WTC11 (cell line): ENCODE results near the gene FAM216B. TPM values are rescaled to one million over a fixed set of nuclear protein-coding genes. Genes with fewer than 3 reads are reported as not detected.

Experiments
- ATAC-seq: fragments of 200-7000 bp; cut with Tn5 transposase; 2 replicates; pipeline ENCODE4 v1.10.0; 2021; ENCODE audit warnings: mild to moderate bottlenecking, moderate library complexity
- CTCF ChIA-PET: fragments of 300-600 bp; sonication (Branson Sonifier 250); formaldehyde crosslinking; loops from one replicate; lab custom pipeline; 2021; ENCODE audit warnings: antibody characterized with exemption; lab: Charles Lee
- POLR2A ChIA-PET: fragments of 350-600 bp; sonication (Branson Sonifier 250); formaldehyde crosslinking; loops from one replicate; lab custom pipeline; 2021; ENCODE audit warnings: antibody characterized with exemption; lab: Charles Lee
- DNase-seq: peaks from one replicate; pipeline ENCODE4 v3.0.0; 2021; ENCODE audit warnings: low spot score
- H3K27ac Mint-ChIP-seq: 2 replicates; pipeline ENCODE4 v1.8.0; 2021; ENCODE audit warnings: mixed read lengths
- H3K27me3 Mint-ChIP-seq: 2 replicates; pipeline ENCODE4 v1.8.0; 2021; ENCODE audit warnings: low read depth, mild to moderate bottlenecking, moderate library complexity, mixed read lengths
- H3K36me3 Mint-ChIP-seq: 2 replicates; pipeline ENCODE4 v1.8.0; 2021; ENCODE audit warnings: mixed read lengths
- H3K4me1 Mint-ChIP-seq: 2 replicates; pipeline ENCODE4 v1.8.0; 2022; ENCODE audit warnings: mixed read lengths
- H3K4me3 Mint-ChIP-seq: 2 replicates; pipeline ENCODE4 v1.8.0; 2021; ENCODE audit warnings: mild to moderate bottlenecking, moderate library complexity, mixed read lengths
- H3K9me3 Mint-ChIP-seq: 2 replicates; pipeline ENCODE4 v1.8.0; 2021; ENCODE audit warnings: mixed read lengths
- ETV6 ChIP-seq: sonication (generic); formaldehyde crosslinking; IDR thresholded peaks from 2 replicates; pipeline ENCODE4 v1.8.1; 2022; ENCODE audit warnings: mild to moderate bottlenecking, missing genetic modification reagents
- HMGA2 ChIP-seq: fragments of 250-450 bp; sonication (Bioruptor Pico); IDR thresholded peaks from 2 replicates; pipeline ENCODE4 v1.4.0; 2021; ENCODE audit warnings: mild to moderate bottlenecking, moderate library complexity
- IRF2 ChIP-seq: sonication (generic); formaldehyde crosslinking; IDR thresholded peaks from 2 replicates; pipeline ENCODE4 v1.8.0; 2022; ENCODE audit warnings: low read depth, missing genetic modification reagents, borderline replicate concordance
- NFYB ChIP-seq: sonication (generic); formaldehyde crosslinking; conservative IDR thresholded peaks from 2 replicates; pipeline ENCODE4 v1.8.0; 2022; ENCODE audit warnings: low read depth, missing genetic modification reagents
- NR2C2 ChIP-seq: sonication (generic); formaldehyde crosslinking; IDR thresholded peaks from 2 replicates; pipeline ENCODE4 v1.8.0; 2022; ENCODE audit warnings: mild to moderate bottlenecking, missing genetic modification reagents
- TCF7 ChIP-seq: sonication (generic); formaldehyde crosslinking; IDR thresholded peaks from 2 replicates; pipeline ENCODE4 v1.8.0; 2022; ENCODE audit warnings: mild to moderate bottlenecking, low read depth, missing genetic modification reagents, moderate library complexity
- ZNF121 ChIP-seq: sonication (generic); formaldehyde crosslinking; IDR thresholded peaks from 2 replicates; pipeline ENCODE4 v1.8.0; 2023; ENCODE audit warnings: missing genetic modification reagents
- ZNF671 ChIP-seq: fragments of 250-450 bp; sonication (Bioruptor Pico); IDR thresholded peaks from 2 replicates; pipeline ENCODE4 v1.8.0; 2021; ENCODE audit warnings: mild to moderate bottlenecking
- total RNA-seq: library from RNA; stranded (reverse); gene quantifications from 3 replicates; pipeline ENCODE4 v1.2.3, GENCODE V29; 2021
- TF ChIP-seq, protein P1 (sequence below): sonication (generic); formaldehyde crosslinking; IDR thresholded peaks from 2 replicates; pipeline ENCODE4 v1.8.1; 2022; ENCODE audit warnings: mild to moderate bottlenecking, missing genetic modification reagents, moderate library complexity, borderline replicate concordance
- TF ChIP-seq, protein P2 (sequence below): sonication (generic); formaldehyde crosslinking; IDR thresholded peaks from 2 replicates; pipeline ENCODE4 v1.8.1; 2023; ENCODE audit warnings: mild to moderate bottlenecking, missing genetic modification reagents
- TF ChIP-seq, protein P3 (sequence below): fragments of 250-450 bp; sonication (Bioruptor Pico); IDR thresholded peaks from 2 replicates; pipeline ENCODE4 v1.9.0; 2021; ENCODE audit warnings: mild to moderate bottlenecking
- TF ChIP-seq, protein P4 (sequence below): sonication (generic); formaldehyde crosslinking; IDR thresholded peaks from 2 replicates; pipeline ENCODE4 v1.8.1; 2023; ENCODE audit warnings: mild to moderate bottlenecking, missing genetic modification reagents, moderate library complexity
- TF ChIP-seq, protein P5 (sequence below): sonication (generic); formaldehyde crosslinking; IDR thresholded peaks from 2 replicates; pipeline ENCODE4 v1.8.0; 2022; ENCODE audit warnings: missing genetic modification reagents
- TF ChIP-seq, protein P6 (sequence below): sonication (generic); formaldehyde crosslinking; IDR thresholded peaks from 2 replicates; pipeline ENCODE4 v1.8.0; 2022; ENCODE audit warnings: mild to moderate bottlenecking, missing genetic modification reagents
- TF ChIP-seq, protein P7 (sequence below): sonication (generic); formaldehyde crosslinking; IDR thresholded peaks from 2 replicates; pipeline ENCODE4 v1.8.0; 2022; ENCODE audit warnings: mild to moderate bottlenecking, missing genetic modification reagents
- TF ChIP-seq, protein P8 (sequence below): fragments of 250-450 bp; sonication (Bioruptor Pico); conservative IDR thresholded peaks from 2 replicates; pipeline ENCODE4 v1.9.0; 2021; ENCODE audit warnings: mild to moderate bottlenecking

FAM216B gene
- total RNA-seq, 1 experiment from 2014 or later = not detected

DNA sequence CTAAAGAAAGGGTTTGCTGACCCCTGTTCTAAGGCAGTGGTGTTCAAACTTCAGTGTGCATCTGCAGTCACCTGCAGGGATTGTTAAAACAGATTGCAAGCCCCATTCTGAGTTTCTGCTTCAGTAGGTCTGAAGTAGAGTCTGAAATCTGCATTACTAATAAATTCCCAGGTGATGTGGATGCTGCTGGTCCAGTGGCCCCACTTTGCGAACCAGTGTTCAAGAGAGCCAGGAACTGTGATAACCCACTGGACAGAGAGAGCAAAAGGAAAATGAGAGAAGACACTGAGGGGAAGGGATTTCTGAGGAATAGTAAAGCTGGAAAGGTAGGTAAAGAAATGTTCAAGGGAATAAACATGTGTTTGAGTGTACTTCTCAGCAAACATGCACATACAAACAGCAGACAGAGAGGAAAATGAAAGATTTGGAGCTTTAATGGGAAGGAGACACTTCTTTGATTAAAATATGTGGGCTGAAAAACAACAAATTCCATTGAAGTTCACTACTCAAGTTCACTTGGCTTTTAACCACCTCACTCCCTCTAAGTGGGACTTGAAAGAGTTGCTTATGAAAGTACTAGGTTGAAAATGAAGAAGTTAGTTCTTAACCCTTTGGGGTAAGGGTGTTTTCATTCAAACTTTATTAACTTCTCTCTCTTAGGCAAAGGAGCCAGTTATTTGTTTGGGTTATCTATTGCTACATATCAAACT lies 26.4 kb upstream of the FAM216B start:
- Mint-ChIP-seq H3K9me3 (peaks cover 15% of the 10 kb centered on the region), H3K4me1 (peaks cover 11% of the 10 kb centered on the region), H3K36me3 (no peaks in the 10 kb centered on the region), H3K4me3 (no peak overlapping the region), H3K27ac (no peak overlapping the region), H3K27me3 (peaks cover 2% of the 10 kb centered on the region; the same call in 1 of the 2 replicates)
- DNase-seq (no peak), ATAC-seq (no peak)
- ChIA-PET CTCF (no interaction called here), POLR2A (no interaction called here)
- TF ChIP-seq ZNF121 (no peak), IRF2 (CRISPR knock-in tag) (no peak), TCF7 (CRISPR knock-in tag) (no peak), HMGA2 (CRISPR knock-in tag) (no peak), NR2C2 (CRISPR knock-in tag) (no peak), ZNF671 (no peak)
- TF ChIP-seq, protein P1, sequence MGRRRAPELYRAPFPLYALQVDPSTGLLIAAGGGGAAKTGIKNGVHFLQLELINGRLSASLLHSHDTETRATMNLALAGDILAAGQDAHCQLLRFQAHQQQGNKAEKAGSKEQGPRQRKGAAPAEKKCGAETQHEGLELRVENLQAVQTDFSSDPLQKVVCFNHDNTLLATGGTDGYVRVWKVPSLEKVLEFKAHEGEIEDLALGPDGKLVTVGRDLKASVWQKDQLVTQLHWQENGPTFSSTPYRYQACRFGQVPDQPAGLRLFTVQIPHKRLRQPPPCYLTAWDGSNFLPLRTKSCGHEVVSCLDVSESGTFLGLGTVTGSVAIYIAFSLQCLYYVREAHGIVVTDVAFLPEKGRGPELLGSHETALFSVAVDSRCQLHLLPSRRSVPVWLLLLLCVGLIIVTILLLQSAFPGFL (CRISPR knock-in tag) = no peak
- TF ChIP-seq, protein P2, sequence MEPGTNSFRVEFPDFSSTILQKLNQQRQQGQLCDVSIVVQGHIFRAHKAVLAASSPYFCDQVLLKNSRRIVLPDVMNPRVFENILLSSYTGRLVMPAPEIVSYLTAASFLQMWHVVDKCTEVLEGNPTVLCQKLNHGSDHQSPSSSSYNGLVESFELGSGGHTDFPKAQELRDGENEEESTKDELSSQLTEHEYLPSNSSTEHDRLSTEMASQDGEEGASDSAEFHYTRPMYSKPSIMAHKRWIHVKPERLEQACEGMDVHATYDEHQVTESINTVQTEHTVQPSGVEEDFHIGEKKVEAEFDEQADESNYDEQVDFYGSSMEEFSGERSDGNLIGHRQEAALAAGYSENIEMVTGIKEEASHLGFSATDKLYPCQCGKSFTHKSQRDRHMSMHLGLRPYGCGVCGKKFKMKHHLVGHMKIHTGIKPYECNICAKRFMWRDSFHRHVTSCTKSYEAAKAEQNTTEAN = no peak
- TF ChIP-seq, protein P3, sequence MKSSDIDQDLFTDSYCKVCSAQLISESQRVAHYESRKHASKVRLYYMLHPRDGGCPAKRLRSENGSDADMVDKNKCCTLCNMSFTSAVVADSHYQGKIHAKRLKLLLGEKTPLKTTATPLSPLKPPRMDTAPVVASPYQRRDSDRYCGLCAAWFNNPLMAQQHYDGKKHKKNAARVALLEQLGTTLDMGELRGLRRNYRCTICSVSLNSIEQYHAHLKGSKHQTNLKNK (CRISPR knock-in tag) = no peak
- TF ChIP-seq, protein P4, sequence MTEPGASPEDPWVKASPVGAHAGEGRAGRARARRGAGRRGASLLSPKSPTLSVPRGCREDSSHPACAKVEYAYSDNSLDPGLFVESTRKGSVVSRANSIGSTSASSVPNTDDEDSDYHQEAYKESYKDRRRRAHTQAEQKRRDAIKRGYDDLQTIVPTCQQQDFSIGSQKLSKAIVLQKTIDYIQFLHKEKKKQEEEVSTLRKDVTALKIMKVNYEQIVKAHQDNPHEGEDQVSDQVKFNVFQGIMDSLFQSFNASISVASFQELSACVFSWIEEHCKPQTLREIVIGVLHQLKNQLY (CRISPR knock-in tag) = no peak
- TF ChIP-seq, protein P5, sequence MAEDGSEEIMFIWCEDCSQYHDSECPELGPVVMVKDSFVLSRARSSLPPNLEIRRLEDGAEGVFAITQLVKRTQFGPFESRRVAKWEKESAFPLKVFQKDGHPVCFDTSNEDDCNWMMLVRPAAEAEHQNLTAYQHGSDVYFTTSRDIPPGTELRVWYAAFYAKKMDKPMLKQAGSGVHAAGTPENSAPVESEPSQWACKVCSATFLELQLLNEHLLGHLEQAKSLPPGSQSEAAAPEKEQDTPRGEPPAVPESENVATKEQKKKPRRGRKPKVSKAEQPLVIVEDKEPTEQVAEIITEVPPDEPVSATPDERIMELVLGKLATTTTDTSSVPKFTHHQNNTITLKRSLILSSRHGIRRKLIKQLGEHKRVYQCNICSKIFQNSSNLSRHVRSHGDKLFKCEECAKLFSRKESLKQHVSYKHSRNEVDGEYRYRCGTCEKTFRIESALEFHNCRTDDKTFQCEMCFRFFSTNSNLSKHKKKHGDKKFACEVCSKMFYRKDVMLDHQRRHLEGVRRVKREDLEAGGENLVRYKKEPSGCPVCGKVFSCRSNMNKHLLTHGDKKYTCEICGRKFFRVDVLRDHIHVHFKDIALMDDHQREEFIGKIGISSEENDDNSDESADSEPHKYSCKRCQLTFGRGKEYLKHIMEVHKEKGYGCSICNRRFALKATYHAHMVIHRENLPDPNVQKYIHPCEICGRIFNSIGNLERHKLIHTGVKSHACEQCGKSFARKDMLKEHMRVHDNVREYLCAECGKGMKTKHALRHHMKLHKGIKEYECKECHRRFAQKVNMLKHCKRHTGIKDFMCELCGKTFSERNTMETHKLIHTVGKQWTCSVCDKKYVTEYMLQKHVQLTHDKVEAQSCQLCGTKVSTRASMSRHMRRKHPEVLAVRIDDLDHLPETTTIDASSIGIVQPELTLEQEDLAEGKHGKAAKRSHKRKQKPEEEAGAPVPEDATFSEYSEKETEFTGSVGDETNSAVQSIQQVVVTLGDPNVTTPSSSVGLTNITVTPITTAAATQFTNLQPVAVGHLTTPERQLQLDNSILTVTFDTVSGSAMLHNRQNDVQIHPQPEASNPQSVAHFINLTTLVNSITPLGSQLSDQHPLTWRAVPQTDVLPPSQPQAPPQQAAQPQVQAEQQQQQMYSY (CRISPR knock-in tag) = no peak

DNA sequence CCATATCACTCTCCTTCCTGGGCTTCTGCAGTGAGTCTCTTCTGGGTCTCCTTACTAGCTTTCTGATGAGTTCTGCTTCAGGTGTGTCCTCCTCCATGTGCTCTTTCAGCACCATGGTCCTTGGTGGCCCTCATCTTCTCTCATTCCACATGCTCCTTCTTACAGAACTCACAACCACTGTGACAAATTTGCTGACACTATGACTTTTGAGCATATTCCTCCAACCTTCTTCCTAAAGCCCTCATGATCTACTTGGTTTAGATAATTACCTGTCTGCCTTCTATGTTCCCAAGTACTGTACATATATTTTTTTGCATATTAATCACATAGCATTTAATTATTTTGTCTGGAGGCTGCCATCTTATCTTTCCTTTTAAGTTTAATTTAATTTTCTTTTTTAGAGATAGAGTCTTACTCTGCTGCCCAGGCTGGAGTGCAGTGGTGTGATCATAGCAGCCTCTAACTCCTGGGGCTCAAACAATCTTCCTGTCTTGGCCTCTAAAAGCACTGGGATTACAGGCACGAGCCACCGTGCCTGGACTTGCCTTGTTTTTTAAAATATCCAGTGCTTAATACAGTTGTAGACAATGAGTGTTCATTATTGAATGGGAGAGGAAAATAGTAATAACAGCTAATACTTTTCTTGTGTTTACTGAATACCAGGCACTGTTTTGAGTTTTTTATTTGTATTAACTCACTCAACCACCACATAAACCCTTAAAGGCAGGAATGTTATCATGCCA lies 23.5 kb upstream of the FAM216B start:
- Mint-ChIP-seq H3K27ac (no peak overlapping the region), H3K4me3 (no peak overlapping the region), H3K9me3 (peaks cover 15% of the 10 kb centered on the region), H3K27me3 (no peaks in the 10 kb centered on the region), H3K4me1 (peaks cover 10% of the 10 kb centered on the region), H3K36me3 (no peaks in the 10 kb centered on the region)
- CTCF ChIA-PET = no interaction called here
- POLR2A ChIA-PET = no interaction called here
- no peak for DNase-seq
- no peak for ATAC-seq
- no peak for TF ChIP-seq ETV6 (CRISPR knock-in tag)
- TF ChIP-seq, protein P6, sequence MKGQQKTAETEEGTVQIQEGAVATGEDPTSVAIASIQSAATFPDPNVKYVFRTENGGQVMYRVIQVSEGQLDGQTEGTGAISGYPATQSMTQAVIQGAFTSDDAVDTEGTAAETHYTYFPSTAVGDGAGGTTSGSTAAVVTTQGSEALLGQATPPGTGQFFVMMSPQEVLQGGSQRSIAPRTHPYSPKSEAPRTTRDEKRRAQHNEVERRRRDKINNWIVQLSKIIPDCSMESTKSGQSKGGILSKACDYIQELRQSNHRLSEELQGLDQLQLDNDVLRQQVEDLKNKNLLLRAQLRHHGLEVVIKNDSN (CRISPR knock-in tag) = no peak
- TF ChIP-seq, protein P7, sequence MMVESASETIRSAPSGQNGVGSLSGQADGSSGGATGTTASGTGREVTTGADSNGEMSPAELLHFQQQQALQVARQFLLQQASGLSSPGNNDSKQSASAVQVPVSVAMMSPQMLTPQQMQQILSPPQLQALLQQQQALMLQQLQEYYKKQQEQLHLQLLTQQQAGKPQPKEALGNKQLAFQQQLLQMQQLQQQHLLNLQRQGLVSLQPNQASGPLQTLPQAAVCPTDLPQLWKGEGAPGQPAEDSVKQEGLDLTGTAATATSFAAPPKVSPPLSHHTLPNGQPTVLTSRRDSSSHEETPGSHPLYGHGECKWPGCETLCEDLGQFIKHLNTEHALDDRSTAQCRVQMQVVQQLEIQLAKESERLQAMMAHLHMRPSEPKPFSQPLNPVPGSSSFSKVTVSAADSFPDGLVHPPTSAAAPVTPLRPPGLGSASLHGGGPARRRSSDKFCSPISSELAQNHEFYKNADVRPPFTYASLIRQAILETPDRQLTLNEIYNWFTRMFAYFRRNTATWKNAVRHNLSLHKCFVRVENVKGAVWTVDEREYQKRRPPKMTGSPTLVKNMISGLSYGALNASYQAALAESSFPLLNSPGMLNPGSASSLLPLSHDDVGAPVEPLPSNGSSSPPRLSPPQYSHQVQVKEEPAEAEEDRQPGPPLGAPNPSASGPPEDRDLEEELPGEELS (CRISPR knock-in tag) = no peak
- TF ChIP-seq, protein P8, sequence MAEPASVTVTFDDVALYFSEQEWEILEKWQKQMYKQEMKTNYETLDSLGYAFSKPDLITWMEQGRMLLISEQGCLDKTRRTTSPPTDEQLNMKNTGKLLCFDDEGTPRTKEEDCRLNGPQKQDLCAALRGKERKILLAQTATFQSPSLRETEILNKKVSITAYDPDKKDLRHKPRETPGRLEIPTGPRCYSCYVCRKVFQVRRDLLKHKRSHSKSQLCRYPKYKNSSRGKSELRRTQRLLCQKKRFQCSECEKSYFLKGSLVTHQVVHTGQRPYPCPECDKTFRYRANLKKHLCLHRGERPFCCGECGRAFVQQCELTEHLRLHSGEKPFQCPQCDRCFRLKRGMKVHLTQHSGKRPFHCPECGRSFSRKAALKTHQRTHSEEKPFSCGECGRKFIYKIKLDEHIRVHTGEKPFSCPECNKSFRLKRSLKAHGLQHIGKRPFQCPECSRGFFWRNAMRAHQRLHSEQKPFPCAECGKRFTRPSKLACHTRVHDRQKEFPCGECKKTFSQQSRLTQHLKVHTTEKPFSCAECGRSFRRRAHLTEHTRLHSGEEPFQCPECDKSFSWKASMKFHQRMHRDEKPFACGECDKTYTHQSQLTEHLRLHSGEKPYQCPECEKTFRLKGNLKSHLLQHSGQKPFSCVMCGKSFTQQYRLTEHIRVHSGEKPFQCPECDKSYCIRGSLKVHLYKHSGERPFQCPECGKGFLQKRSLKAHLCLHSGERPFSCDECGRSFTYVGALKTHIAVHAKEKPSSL (CRISPR knock-in tag) = no peak
- no peak for TF ChIP-seq NFYB (CRISPR knock-in tag)
